Measurements from ENCODE around the gene LRRC4. TPM values are rescaled to one million over a fixed set of nuclear protein-coding genes. Genes with fewer than 3 reads are reported as not detected.

Gene LRRC4
- total RNA-seq, 1 experiment from 2014 or later, result 10.4 TPM

- Histone ChIP-seq H3K14ac (ENCODE audit: insufficient read depth, low read length) (no peak overlapping the region), H2AK5ac (ENCODE audit: insufficient read length, low read length) (no peak overlapping the region), H4K8ac (replicated peaks; ENCODE audit: insufficient read length, low read depth, low read length) (no peak overlapping the region), H4K20me1 (ENCODE audit: control insufficient read depth, insufficient read depth, insufficient read length) (no peaks in the 10 kb centered on the region), H3K27ac (ENCODE audit: insufficient read length, low read depth, low read length) (no peak overlapping the region), H3T11ph (ENCODE audit: low read length) (no peak overlapping the region), H3K23ac (ENCODE audit: insufficient read length, low read depth, low read length) (no peak overlapping the region), H2BK20ac (ENCODE audit: low read depth, low read length, poor library complexity, severe bottlenecking) (no peak overlapping the region), H3K79me1 (ENCODE audit: insufficient read depth, low read depth, low read length, poor library complexity, severe bottlenecking) (no peaks in the 10 kb centered on the region), H3K4ac (ENCODE audit: low read depth, low read length) (no peak overlapping the region), H4K5ac (ENCODE audit: insufficient read length, low read depth, low read length) (no peak overlapping the region), H3K18ac (ENCODE audit: insufficient read length, low read depth, low read length) (no peak overlapping the region), H3K23me2 (ENCODE audit: insufficient read length, low read depth, low read length, poor library complexity, severe bottlenecking) (no peaks in the 10 kb centered on the region), H3K79me2 (ENCODE audit: insufficient read depth, low read length) (no peaks in the 10 kb centered on the region), H3K9ac (ENCODE audit: extremely low read depth, insufficient read length, low read length) (no peak overlapping the region), H3K4me2 (ENCODE audit: insufficient read depth, insufficient read length, low read length) (no peak overlapping the region), H2BK120ac (ENCODE audit: low read depth, low read length, poor library complexity, severe bottlenecking) (no peak overlapping the region), H2BK5ac (ENCODE audit: insufficient read length, low read length) (no peak overlapping the region), H3K9me3 (ENCODE audit: control insufficient read depth, low read depth, low read length) (no peaks in the 10 kb centered on the region), H3K4me1 (ENCODE audit: insufficient read depth, low read length) (no peaks in the 10 kb centered on the region; the same call in 1 of the 2 replicates), H3K56ac (ENCODE audit: insufficient read length, low read depth, low read length) (no peak overlapping the region), H2BK15ac (ENCODE audit: low read depth, low read length) (no peak overlapping the region), H4K91ac (ENCODE audit: insufficient read length, low read depth, low read length) (no peak overlapping the region), H2AFZ (ENCODE audit: low read length) (no peak overlapping the region), H2BK12ac (ENCODE audit: insufficient read length, low read depth, low read length) (no peak overlapping the region), H3K27me3 (ENCODE audit: insufficient read depth, low read length) (no peaks in the 10 kb centered on the region)
- Mint-ChIP-seq H3K27me3 (ENCODE audit: low read depth) (no peaks in the 10 kb centered on the region; the same call in 1 of the 2 replicates), H3K9me3 (no peaks in the 10 kb centered on the region), H3K36me3 (ENCODE audit: insufficient read depth in 1 of 3, low read depth in 3 of 3) (peaks cover 0 to 10% (median 8%) of the 10 kb centered on the region in 3 experiments; a peak in 5 of 7 replicates), H3K4me3 (no peak overlapping the region), H3K27ac (peak overlapping the region in 1 of 3 experiments; percentile 82; a peak in 2 of 7 replicates), H3K4me1 (peaks cover 6 to 9% of the 10 kb centered on the region in 2 experiments; a peak in 2 of 4 replicates)
- no CpG with 5 or more reads among the region's 19 CpGs for WGBS (ENCODE audit: extremely low coverage, insufficient read length, low lambda C conversion rate)
- DNase-seq, result no peak
- TF ChIP-seq, protein P1, sequence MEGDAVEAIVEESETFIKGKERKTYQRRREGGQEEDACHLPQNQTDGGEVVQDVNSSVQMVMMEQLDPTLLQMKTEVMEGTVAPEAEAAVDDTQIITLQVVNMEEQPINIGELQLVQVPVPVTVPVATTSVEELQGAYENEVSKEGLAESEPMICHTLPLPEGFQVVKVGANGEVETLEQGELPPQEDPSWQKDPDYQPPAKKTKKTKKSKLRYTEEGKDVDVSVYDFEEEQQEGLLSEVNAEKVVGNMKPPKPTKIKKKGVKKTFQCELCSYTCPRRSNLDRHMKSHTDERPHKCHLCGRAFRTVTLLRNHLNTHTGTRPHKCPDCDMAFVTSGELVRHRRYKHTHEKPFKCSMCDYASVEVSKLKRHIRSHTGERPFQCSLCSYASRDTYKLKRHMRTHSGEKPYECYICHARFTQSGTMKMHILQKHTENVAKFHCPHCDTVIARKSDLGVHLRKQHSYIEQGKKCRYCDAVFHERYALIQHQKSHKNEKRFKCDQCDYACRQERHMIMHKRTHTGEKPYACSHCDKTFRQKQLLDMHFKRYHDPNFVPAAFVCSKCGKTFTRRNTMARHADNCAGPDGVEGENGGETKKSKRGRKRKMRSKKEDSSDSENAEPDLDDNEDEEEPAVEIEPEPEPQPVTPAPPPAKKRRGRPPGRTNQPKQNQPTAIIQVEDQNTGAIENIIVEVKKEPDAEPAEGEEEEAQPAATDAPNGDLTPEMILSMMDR (conservative IDR thresholded peaks at IDR 0.05), result no peak
Measured at GRCh38 chr7:128074336-128074735, 43.1 kb upstream of the LRRC4 start.
